ENCODE data around the gene PCDHGA1.

DNA sequence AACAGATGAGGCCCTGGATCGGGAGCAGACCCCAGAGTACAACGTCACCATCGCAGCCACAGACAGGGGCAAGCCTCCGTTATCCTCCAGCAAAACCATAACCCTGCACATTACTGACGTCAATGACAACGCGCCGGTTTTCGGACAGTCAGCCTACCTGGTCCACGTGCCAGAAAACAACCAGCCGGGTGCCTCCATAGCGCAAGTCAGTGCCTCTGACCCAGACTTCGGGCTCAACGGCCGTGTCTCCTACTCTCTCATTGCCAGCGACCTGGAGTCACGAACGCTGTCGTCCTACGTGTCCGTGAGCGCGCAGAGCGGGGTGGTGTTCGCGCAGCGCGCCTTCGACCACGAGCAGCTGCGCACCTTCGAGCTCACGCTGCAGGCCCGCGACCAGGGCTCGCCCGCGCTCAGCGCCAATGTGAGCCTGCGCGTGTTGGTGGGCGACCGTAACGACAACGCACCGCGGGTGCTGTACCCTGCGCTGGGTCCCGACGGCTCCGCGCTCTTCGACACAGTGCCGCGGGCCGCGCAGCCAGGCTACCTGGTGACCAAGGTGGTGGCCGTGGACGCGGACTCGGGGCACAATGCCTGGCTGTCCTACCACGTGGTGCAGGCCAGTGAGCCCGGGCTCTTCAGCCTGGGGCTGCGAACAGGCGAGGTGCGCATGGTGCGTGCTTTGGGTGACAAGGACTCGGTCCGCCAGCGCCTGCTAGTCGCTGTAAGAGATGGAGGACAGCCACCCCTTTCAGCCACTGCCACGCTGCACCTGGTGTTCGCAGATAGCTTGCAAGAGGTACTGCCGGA is 89.0 kb downstream of the PCDHGA1 start:
- TF ChIP-seq POLR2A (IDR thresholded peaks at IDR 0.05; ENCODE audit: low read depth, low read length) (no peak), MXI1 (IDR thresholded peaks at IDR 0.05; ENCODE audit: borderline replicate concordance, low read depth, low read length) (no peak), FOS (IDR thresholded peaks at IDR 0.05; ENCODE audit: low read depth, low read length) (no peak)
- TF ChIP-seq, protein P1, sequence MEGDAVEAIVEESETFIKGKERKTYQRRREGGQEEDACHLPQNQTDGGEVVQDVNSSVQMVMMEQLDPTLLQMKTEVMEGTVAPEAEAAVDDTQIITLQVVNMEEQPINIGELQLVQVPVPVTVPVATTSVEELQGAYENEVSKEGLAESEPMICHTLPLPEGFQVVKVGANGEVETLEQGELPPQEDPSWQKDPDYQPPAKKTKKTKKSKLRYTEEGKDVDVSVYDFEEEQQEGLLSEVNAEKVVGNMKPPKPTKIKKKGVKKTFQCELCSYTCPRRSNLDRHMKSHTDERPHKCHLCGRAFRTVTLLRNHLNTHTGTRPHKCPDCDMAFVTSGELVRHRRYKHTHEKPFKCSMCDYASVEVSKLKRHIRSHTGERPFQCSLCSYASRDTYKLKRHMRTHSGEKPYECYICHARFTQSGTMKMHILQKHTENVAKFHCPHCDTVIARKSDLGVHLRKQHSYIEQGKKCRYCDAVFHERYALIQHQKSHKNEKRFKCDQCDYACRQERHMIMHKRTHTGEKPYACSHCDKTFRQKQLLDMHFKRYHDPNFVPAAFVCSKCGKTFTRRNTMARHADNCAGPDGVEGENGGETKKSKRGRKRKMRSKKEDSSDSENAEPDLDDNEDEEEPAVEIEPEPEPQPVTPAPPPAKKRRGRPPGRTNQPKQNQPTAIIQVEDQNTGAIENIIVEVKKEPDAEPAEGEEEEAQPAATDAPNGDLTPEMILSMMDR (conservative IDR thresholded peaks at IDR 0.05; ENCODE audit: low read depth, low read length), result no peak
- TF ChIP-seq, protein P2, sequence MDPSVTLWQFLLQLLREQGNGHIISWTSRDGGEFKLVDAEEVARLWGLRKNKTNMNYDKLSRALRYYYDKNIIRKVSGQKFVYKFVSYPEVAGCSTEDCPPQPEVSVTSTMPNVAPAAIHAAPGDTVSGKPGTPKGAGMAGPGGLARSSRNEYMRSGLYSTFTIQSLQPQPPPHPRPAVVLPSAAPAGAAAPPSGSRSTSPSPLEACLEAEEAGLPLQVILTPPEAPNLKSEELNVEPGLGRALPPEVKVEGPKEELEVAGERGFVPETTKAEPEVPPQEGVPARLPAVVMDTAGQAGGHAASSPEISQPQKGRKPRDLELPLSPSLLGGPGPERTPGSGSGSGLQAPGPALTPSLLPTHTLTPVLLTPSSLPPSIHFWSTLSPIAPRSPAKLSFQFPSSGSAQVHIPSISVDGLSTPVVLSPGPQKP (IDR thresholded peaks at IDR 0.05; ENCODE audit: borderline replicate concordance, low read depth, low read length), result no peak
